ENCODE measurements around the gene CRYBB1.

CRYBB1 gene

DNA sequence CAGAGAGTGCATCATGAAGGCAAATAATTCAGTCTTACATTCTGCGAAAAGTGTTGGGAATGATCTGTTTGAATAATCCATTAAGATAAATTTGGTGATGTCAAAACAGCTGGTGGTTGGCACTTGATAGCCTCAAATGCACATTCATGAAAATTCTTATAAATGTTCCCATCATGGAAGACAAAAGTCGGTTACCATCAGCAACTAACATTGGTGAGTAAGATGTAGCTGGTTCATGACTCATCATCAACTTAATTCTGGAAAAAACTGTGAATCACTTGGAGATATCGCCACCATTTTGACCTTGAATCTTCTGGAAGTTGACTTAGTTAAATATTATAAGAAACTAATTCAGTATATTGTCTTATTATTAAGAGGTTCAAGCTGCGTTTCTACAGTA lies 11.2 kb downstream of the CRYBB1 start:
- DNase-seq (ENCODE audit: low read depth), result peak; percentile 26

DNA sequence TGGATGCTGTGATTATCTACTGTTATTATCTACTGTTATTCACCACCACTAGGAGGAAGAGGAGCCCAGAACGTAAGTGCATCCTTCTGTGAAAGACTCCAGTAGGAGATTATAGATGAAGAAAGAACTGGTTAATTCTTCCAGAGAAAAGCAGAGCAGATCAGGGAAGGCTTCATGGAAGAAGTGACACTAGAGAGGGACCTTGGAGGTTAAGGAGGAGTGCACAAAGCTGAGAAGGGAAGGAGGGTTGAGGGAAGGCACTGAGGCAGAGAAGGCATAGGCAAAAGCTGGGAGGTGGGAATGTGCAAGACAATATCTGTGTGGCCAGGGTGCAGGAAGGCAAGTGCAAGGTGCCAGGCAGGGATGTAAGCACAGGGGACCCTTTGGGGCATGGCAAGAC lies 13.5 kb downstream of the CRYBB1 start:
- DNase-seq (ENCODE audit: low read depth), result no peak

DNA sequence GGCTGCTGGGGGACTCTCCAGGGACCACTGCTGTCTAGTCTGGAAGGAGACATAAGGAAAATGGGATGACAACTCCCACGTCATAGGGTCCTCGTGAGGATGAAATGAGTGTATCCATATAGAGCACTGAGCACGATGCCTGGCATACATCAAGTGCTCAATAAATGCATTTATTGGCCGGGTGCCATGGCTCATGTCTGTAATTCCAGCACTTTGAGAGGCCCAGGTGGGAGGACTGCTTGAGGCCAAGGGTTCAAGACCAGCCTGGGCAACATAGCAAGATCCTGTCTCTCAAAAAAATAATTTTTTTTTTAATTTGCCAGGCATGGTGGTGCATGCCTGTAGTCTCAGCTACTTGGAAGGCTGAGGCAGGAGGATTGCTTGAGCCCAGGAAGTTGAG lies 15.7 kb downstream of the CRYBB1 start:
- no peak for DNase-seq (ENCODE audit: low read depth)

DNA sequence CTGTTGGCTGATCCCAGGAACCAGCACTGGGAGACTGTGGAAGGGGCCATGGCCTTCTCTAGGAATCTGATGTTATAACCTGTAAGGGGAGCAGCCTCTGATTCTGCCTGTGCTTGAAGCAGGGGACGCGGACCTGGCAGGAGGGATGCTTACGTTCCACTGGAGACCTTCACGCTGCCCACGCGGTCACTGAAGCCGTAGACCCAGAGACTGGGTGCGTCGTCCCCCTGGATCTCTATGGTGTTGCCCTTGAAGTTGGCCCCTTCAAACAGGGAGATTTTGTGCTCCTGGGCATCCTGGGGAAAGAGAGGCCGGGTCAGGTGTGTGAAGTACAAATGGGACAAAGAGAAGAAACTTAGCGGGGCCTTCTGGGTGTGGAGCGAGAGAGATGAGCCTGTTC lies 16.1 kb downstream of the CRYBB1 start:
- no peak for DNase-seq (ENCODE audit: low read depth)

DNA sequence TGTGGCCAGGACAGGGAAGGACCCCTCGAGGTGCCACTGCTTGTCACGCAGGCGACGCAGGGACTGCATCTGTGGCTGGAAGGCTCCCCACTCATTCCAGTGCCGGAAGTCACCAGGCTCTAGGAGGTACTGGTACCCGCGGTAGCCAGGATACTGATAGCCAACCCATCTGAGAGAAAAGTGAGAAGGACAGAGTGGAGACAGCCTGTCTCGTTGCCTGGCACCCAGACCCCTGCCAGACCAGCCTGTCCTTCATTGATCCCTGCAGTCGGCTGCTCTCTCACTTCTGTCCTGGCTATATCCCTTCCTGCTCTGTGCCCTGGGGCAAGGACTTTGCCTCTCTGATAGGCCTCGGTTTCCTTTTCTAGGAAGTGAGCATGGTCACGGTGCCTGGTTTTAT lies 18.3 kb downstream of the CRYBB1 start:
- DNase-seq (ENCODE audit: low read depth), result no peak

DNA sequence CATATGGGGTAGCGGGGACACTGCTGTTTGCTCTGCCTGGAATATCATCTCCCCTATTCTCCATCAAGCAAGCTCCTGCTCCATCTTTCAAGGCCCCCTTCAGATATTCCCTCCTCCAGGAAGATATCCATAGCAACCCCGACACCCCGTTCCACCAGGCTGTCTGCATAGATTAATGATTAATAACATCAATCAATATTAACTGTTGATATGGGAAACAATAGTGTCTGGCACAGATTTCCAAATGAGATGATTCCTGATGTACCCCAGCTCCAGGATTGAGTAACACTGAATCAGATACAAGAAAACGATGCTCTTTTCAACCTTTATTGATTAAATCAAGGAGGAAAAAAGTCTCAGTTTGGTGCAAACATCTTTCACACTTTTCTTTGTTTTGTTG lies 20.3 kb downstream of the CRYBB1 start:
- DNase-seq (ENCODE audit: low read depth), result no peak

DNA sequence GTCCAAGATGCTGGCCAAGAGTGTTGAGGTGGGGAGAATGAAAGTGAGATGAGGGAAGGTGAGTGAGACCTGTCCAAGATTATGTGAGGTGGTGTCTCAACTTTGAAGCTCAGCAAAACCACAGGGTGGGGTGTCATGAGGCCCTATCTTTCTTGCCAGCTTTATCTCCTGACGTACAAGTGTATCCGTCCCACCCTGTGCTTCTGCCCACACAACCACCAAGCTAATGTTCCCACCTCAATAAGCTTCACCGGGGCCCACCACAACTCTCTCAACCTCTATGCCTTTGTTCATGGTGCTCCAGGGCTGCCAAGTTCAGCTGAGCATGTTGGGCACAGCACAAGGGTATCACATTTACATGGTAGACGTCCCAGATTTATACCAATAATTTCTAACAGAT lies 20.8 kb downstream of the CRYBB1 start:
- no peak for DNase-seq (ENCODE audit: low read depth)

DNA sequence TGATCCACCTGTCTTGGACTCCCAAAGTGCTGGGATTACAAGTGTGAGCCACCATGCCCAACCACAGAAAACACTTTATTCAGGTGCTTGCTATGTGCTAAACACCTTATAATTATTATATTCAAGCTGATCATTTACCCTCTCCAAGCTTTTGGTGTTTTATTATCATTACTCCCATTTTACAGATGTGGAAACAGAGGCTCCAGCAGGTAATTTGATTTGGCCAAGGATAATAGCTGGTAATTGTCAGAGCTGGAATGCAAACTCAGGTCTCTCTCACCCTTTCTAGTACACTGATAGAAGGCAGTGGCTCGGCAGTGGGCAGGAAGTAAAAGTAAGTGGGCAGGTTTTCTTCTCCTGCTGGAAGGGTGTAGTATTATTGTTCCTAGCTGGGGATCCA lies 24.1 kb downstream of the CRYBB1 start:
- no peak for DNase-seq (ENCODE audit: low read depth)

DNA sequence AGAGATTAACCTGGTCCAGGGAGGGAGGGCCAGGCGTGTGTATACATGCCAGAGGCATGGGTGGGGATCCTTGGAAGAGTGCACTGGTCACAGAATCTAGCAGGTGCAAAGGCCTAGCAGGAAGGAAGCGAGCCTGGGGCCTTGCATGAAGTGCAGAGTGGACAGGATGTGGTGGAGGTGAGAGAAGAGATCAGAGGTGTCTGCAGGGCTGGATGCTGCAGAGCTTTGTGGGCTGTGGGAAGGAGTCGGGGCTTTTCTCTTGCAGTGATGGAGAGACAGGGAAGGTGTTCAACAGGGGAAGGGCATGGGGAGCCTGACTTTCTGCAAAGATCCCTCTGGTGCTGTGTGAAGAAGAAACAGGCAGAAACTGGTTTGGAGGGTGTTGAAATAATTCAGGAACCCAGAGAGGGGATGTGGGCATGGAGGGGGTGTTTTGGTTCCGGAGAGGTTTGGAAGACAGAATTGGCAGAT lies 25.4 kb downstream of the CRYBB1 start:
- DNase-seq (ENCODE audit: low read depth), result no peak

DNA sequence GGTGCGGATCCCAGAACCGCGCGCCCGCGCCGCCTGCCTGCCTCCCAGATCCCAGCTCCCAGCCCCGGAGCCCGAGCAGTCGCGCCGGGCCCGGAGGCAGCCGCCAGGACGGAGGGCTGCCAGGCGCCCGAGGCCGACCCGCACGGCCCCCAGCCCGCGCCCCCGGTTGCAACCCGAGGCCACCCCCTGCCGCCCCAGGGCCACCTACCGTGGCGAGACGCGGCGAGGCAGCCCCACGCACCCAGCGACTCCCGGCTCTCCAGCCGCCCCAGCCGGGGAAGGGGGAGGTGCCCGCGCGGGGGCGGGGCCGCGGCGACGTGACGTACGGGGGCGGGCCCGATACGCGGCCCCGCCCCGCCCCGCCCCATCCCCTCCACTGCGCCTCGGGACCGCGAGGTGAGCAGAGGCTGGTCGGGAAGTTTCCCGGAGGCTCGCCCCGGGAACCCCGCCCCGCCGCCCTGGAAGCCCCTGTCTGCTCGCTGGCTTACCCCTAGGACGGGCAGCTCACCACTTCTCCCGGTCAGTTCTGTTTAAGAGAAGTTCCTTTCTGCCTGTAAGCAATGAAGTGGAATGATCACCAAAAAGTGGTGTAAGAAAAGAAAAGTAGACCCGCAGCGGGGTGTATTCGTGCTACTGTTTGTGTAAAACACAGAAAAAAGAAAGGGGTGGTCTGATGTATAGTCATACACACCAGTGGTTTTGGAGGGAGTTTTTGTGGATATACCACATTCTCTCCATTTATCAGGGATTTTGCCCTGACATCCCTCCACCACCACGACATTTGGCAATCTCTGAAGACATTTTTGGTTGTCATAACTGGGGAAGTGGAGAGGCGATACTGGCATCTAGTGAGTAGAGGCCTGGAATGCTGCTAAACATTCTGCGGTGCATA lies 27.7 kb downstream of the CRYBB1 start, which contains the start of gene TPST2:
Gene TPST2 (minus strand): TSS at position 288 of the 892 bp plus-strand sequence. CDS start 48,502 bp downstream, outside the sequence.
- DNase-seq (ENCODE audit: low read depth), result peak; percentile 19

DNA sequence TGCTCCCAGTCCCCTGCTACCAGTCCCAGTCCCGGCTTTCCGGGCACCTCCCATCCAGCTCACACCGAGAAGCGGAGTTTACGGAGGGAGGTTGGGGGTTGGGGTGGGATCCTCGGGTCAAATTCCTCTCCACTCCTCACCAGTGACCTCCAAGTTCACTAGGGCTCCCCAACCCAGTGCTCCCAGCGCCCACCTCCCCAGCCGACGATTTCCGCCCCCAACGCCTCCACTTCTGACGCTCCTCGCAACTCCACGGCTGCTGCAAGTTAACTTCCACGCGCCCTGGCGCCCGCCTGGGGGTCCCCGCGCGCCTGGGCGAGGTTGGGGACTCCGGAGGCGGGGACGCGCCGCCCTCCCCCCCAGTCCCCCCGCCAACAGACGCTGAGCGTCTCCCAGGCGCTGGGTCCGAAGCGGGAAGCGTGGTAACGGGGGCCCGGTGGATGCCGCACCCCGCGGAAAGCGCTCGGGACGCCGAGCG lies 28.4 kb downstream of the CRYBB1 start:
- DNase-seq (ENCODE audit: low read depth), result no peak

DNA sequence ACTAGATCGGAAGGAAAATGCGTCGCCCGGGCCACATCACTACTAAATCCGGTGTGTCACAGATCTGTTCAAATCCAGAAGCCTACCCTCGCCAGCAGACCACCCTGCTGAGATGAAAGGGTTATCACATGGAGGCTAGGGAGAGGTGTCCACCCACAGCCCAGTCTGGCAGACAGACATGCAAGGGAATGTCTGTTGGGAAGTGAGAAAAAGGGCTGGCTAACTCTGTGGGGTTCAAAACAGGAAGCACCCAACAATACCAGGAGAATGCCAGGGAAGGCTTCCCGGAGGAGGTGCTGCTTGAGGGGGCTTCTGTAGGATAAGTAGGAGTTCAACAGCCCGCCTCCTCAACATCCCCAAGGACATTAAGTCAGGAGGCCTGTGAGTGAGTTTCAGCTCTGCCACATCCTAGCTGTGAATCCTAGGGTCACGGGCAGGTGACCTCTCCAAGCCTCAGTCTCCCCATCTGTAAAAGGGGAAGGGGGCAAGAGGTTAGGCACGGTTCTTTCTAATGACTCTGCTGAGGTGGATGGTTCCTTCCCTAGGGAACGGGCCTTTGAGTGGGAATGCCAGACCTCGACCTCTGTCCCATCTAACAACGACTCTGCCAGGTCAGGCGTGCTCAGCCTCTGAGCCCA lies 29.0 kb downstream of the CRYBB1 start:
- DNase-seq (ENCODE audit: low read depth), result no peak

DNA sequence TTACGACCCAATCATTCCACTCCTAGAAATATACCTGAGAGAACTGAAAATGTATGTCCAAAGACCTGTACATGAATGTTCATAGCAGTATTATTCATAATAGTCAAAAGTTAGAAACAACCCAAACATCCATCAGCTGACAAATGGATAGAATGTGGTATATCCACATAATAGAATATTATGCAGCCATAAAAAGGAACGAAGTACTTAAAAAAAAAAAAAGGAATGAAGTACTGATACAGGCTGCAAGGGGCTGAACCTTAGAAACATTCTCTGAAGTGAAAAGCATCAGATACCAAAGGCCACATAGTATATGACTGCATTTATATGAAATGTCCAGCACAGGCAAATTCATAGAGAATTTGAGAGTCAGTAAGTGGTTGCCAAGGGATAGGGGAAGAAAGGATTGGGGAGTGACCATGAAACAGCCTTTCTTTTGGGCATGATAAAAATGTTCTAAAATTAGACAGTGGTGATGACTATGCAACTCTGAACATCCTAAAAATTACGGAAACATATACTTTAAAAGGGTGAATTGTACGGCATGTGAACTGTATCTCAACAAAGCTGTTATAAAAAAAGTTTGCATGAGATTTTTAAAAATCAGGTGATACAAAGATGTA lies 29.7 kb downstream of the CRYBB1 start:
- DNase-seq (ENCODE audit: low read depth), result no peak

DNA sequence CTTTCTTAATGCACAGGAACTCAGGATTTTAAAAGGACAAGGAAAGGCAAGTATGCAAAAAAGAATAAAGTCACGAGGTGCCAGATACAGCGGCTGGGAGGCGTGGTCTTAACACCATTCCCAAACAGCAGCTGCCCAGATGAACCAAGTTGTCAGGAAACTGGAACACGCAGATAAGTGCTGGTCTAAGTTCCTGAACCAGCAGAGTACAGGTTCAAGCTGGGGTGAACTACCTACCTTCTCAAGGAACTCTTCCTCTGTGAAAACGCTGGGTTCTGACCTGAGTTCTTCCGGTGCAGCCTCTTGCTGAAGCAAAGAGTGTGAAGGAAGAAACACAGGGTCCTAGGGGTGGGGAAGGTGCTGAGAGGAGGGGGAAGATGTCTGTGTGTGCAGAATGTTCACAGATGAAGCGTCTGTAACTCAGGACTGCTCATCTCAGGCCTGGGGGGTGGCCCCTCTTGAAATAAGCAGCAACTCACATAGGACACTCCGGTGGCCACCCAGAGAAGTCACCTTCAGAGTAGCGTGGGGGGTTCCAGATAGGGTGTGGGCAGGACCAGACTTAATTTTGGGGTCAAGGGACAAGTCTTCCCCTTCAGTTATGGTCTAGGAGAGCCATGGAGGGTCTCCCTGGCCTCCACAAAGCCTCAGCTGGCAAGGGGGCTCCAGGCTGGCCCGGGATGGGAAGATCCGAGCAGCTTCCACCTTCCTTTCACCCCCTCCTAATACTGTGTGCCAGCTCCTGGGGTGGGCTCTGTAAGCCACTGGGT lies 31.1 kb downstream of the CRYBB1 start:
- no peak for DNase-seq (ENCODE audit: low read depth)

DNA sequence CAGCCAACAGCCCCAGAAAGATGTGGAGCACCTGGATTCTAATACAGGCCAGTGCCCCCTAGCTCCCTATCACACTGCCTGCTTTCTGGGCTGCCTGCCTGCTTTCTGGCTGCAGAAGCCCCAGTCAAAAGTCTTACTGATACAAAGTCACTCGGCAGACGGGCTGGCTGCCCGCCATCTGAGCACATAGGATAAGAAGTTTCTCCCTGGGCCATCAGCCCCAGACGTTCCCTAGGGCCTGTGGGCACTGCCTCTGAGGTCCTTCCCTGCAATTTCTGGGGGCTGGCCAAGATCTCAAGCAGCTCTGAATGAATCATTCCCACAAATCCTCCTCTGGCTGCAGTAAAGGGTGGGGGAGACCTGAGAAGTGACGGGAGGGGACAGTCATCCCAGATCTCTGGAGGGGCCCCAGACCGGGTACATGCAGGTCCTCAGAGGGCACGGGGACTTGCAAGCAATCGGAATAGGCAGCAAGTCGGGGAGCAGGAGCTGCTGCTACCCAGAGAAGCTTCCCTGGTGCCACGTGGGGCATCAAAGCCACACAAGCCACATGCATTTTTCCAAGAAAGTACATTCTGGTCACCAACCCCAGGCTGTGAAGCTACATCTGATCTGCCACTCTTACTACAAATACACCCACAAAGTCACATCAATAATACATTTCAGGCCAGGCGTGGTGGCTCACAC lies 32.6 kb downstream of the CRYBB1 start:
- peak; percentile 89 for DNase-seq (ENCODE audit: low read depth)

DNA sequence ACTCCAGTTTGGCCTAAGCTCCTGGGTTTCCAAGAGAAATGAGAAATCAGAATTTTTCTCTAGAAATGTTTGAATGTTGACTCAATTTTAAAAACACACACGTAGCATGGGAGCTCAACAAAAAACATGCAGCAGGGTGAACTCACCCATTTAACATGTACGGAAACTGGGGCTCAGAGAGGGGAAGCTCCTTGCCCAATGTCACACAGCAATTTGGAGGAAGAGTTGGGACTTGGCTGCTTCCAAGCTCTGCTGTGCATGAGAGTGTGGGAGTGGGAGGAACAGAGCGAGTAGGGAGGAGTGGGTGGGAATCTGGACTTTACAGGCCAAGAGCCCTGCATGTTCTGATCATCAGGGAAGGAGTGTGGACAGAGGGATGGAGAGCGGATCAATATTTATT lies 33.8 kb downstream of the CRYBB1 start:
- no peak for DNase-seq (ENCODE audit: low read depth)

DNA sequence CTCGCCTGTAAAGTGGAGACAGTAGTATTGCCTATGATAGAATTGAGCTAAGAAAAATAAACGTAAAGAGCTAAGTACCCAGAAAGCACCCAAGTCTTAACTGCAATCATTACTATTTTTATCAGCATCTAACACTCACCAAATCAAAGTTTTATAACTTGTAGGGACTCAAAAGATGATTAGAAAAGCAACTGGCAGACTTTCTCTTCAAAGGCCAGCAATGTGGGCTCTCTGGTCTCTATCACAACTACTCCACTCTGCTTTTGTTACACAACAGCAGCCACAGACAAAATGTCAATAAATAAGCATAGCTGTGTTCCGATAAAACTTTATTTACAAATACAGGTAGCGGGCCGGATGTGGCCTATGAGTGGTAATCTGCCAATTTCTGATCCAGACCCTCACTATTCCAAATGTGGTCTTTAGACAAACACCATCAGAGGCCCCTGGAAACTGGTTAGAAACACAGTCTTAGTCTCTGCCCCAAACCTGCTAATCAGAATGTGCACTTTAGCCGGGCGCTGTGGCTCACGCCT lies 36.1 kb downstream of the CRYBB1 start:
- no peak for DNase-seq (ENCODE audit: low read depth)

DNA sequence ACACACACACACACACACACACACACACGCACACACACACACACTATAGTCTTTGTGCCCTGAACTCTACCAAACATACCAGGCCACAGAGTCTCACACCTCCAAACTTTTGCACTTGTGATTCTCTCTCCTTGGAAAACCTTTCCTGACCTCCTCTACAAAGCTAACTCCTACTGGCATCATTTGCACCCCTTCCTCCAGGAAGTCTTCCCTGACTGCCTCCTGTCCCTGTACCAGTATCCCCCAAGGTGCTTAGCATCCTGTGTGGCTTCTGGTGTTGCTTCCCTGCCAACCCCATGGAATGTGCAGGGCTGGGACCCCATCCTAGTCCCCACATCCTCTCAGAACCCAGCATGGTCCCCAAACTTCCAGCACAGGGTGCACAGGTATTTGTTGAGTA lies 36.8 kb downstream of the CRYBB1 start:
- DNase-seq (ENCODE audit: low read depth), result no peak

DNA sequence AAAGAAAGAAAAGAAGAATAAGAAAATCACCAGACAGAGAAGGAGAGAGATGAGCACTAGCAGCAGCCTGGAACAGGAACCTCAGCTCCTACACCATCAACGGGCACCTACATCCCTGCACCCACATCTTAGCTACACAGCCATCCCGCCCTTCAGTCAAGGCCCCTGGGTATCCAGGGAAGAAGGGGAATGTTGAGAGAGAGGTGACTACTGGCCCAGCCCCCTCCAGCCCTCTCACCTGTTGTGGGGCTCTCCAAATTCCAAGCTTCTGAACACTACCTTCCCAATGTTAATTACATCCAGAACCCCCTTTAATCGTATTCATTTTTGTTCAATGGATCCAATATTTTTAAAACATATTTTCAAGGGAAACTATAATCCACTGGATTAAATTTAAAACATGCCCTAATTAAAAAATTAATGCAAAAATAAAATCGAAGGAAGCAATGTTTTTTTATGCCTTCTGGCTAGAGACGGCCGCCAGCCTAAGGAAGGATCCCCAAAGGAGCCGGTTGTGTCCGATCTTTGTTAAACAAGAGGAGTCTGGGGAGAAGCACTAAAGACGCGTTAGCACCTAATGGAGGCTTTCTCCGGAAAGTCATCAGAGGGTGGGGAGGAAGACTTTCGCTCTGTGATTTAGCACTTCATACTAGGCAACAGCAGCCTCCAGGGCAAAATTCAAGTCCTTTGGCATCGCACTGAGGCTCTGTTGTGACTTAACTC lies 37.4 kb downstream of the CRYBB1 start:
- DNase-seq (ENCODE audit: low read depth), result no peak

DNA sequence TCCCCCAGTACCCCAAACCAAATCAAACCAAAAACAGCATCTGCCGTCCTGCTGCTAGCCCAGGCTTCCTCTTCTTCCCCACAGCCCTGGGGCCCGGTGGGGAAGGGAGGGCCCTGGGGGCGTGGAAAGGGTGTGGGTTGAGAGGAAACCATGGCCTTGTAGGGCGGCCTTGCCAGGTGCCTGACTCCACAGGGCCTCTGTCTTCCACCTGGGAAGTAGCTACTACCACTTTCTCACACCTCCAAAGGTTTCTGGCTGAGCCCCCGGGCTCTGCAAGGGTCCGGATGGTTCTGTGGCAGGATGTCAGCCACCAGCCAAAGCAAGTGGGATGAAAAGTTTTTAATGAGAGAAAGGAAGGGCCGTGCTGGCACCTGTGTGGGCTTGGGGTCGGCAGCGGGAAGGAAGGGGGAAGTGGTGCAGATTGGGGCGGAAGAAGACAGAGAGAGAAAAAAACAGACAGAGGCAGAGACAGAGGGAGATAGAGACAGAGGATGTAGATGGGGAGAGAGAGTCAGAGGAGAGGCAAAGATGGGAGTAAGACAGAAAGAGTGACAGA lies 38.4 kb downstream of the CRYBB1 start:
- DNase-seq (ENCODE audit: low read depth), result no peak
